Myometrial cell (primary cell): ENCODE results near the gene SUGP2. TPM values are rescaled to one million over a fixed set of nuclear protein-coding genes. Genes with fewer than 3 reads are reported as not detected.

Source experiments
- total RNA-seq: library from RNA; depleted of rRNA; stranded (reverse); fragments of >200 nt; gene quantifications from 2 replicates; pipeline ENCODE4 v1.2.3, GENCODE V29; 2015

SUGP2 gene
- total RNA-seq = 20.4 and 29.7 TPM in 2 replicates

DNA sequence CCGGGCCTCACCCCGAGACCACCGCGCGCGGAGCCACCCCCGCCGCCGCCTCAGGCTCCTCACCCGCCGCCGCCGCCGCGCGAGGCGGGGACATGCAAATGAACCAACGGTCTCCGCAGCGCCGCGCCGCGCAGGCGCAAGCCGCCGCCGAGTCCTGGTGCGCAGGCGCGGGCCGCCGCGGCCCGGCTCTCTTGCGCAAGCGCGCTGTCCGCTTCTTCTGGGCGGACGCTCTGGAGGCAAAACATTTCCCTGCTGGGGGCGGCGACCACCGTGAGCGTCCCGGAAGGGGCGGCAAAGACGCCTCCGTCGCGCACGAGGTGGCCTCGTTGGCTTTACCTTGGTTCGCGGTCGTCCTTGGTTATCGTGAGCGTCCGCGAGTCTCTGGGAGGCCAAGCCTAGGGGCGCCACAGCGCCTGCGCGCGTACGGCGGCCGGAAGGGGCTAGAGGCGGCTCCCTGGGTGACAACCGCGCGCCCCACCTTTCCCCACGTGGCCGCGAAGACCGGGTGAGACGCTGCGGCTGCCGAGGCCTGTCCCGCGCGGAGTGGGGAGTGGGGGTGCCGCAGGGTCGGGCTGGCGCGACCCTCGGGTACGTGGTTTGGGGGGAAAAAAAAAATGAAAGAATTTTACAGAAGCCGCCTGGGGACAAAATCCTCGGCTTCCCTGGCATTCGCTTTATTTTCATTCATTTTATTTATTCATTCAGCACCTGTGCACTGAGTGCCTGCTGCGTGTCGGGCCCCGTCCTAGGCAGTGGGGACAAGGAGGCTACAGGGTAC is at the start of gene SUGP2, which contains the start of gene ARMC6:
SUGP2 (minus strand) TSS at position 92 of the 778 bp plus-strand sequence. CDS start 2,446 bp downstream, outside the sequence.
ARMC6 (plus strand) TSS at position 178 of the 778 bp plus-strand sequence. CDS start 607 bp downstream, outside the sequence.

DNA sequence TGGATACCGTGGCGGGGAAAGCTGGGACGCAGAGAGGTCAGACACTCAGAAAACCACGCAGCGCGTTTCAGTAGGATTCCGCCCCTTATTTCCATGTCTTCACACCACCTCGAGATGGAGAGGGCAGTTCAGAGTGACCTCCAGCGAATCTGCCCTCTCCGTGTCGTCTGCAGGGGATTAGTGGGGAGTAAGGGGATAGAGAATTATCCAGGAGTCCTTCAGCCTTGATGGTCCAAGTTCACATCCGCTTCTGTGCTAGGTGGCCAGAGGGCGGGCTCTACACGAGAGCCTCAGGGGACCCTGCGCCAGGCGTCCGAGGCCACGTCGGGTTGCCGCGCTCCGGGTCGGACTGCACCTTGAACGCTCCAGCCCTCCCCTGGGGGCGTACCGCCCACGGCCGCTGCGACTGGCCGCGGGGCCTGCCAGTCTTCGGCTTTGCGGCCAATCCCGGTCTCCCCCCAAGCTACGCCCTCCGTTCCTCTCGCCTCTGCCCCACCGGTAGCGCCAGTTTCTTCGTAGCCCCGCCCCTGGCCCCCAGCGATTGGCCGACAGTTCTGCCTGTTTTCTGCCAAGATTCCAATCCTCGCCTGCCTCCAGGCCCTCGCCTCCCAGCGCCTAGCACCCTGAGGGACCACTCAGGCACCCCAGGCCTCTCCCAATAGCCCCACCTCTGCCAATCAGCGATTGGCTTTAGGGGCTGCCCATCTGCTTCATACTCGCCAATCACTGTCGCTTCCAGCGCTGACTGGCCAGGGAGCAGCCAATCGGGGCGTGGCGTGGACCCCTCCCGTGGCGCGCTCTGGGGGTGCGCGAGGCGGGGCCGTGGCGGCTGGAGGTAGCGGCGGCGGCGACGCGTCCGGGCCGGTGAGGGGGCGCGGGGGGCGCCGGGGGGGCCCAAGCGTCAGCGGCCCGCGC is 30.1 kb upstream of the SUGP2 start, which contains the start of gene SLC25A42:
SLC25A42 (plus strand) TSS at position 812 of the 915 bp plus-strand sequence. CDS start 32,131 bp downstream, outside the sequence.

Other genes with a start within 250 kb of the SUGP2 start
- gene COMP, start 242.2 kb downstream of the SUGP2 start, total RNA-seq = not detected in 2 replicates
- 32.8 and 32.9 TPM in 2 replicates for gene UPF1, start 201.6 kb downstream of the SUGP2 start, total RNA-seq
- gene CERS1, start 137.4 kb downstream of the SUGP2 start, total RNA-seq = 0.58 and 0.71 TPM in 2 replicates
- 447 and 503 TPM in 2 replicates for gene COPE, start 114.1 kb downstream of the SUGP2 start, total RNA-seq
- 55.3 and 62.8 TPM in 2 replicates for gene DDX49, start 113.8 kb downstream of the SUGP2 start, total RNA-seq
- 85.4 and 94.0 TPM in 2 replicates for gene HOMER3, start 92.3 kb downstream of the SUGP2 start, total RNA-seq
- gene ARMC6, start 86 bp upstream of the SUGP2 start, total RNA-seq = 38.1 and 49.3 TPM in 2 replicates
- gene SLC25A42, start 30.5 kb upstream of the SUGP2 start, total RNA-seq = 9.9 and 11.5 TPM in 2 replicates
- gene TMEM161A, start 105.0 kb upstream of the SUGP2 start, total RNA-seq = 34.3 and 35.4 TPM in 2 replicates
- gene MEF2B, start 136.7 kb upstream of the SUGP2 start, total RNA-seq = 0.29 TPM in 1 of 2 replicates, not detected in the other
- gene BORCS8, start 158.6 kb upstream of the SUGP2 start, total RNA-seq = 16.0 and 20.2 TPM in 2 replicates
- gene RFXANK, start 158.7 kb upstream of the SUGP2 start, total RNA-seq = 68.6 and 102 TPM in 2 replicates
- 7.8 and 8.7 TPM in 2 replicates for gene NR2C2AP, start 169.9 kb upstream of the SUGP2 start, total RNA-seq
- not detected in 2 replicates for gene NCAN, start 178.4 kb upstream of the SUGP2 start, total RNA-seq
- 0.71 and 1.2 TPM in 2 replicates for gene TM6SF2, start 239.8 kb upstream of the SUGP2 start, total RNA-seq